Activated CD4-positive, alpha-beta T cell treated with anti-CD3 and anti-CD28 coated beads, Interleukin-10, Interleukin-2, amounts not matched to agents 100 ng/mL and 50 ng/mL, durations not matched to agents 16 hours and 8 hours (primary cell): ENCODE data around the gene RFPL2.
"Not testable (repeated sequence)": the region's sequence is repeated elsewhere in the genome, so short reads cannot be mapped to it uniquely, and the experiment has no call there.

Source experiments
- DNase-seq: peaks from one replicate; pipeline ENCODE4 v3.0.0-alpha.2; 2020

Gene RFPL2

DNA sequence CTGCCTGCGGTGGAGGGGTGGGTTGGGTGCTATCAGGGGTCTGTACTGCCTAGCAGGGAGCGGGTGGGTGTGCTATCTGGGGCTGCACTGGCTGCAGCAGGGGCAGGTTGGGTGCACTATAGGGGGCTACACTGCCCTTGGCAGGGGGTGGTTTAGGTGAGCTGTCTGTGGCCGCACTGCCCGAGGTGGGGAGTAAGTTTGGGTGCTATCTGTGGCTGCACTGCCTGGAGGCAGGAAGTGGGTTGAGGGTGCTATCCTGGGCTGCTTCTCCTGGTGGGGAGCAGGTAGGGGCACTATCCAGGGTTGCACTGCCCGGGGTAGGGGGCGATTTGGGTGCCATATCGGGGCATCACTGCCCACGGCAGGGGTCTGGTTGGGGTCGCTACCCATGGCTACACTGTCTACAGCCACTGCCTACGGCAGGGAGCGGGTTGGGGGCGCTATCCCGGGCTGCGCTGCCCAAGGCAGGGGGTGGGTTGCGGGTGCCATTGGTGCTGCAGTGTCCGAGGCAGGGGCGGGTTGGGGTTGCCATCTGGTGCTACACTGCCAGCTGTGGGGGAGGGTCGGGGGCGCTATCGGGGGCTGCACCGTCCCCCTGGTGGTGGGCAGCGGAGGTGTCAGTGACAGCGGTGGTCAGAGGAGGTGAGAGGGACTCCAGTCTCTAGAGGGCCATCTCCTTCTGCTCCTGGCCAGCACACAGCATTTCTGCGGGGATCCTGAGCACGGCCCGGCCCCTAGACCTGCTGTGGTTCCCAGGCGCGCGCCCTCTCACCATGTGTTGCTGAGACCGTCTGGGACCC, 1.3 kb upstream of the RFPL2 start:
- DNase-seq, result no peak

GRCh38 chr22:32204040-32204855, 625 bp downstream of the RFPL2 start:
- peak; percentile 10 for DNase-seq

DNA sequence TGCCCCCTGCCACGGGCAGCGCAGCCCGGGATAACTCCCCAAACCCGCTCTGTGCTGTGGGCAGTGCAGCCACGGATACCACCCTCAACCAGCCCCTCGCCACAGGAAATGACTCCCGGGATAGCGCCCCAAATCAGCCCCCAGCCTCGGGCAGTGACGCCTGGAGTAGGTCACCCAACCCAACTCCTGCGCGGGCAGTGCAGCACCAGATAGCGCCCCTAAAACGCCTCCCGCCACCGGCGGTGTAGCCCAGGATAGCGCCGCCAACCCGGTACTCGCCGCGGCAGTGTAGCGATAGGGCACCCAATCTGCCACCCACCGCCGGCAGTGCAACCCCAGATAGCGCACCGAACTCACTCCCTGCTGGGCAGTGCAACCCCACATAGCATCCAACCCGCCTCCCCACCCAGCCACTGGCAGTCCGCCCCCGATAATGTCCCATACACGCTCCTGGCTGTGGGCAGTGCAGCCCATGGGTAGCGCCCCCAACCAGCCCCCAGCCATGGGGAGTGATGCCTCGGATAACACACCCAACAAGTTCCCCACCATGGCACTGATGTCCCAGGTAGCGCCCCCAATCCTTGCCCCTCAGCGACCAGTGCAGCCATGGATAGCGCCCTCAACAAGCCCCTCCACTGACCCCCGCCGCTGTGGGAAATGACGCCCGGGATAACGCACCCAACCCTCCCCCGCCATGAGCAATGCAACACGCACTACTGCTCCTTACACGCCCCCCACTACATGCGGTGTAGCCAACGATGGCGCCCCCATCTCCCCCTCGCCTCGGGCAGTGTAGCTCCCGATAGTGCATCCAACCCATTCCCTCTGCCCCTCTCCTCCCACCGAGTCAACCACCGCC, 1.5 kb downstream of the RFPL2 start:
- DNase-seq, result no peak

DNA sequence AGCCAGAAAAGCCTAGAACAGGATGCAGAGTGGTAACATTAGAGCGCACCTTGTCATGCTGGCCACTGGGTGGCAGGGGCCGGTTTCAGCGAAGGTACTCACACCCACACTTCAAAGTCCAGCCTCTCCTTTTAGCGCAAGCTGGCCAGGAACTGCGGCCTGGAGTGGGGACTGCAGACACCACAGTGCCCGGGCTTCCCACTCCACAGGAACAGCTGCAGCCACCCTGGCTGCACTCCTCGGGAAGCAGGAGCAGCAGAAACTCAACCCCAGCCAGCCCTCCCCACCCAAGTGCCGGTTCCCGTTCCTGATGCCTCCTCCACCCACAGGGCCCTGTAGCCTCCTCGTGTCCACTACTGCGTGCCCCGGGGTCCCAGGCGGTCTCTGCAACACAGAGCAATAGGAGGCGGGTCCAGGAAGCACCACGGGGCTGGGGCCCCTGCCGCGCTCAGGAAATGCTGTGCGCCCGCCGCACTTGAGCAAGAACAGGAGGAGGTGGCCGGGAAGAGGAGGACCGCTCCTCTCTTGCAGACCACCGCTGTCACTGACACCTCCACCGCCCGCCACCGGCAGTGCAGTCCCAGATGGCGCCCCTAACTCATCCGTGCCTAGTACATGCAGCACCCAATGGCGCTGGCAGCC, 2.2 kb downstream of the RFPL2 start:
- peak; percentile 48 for DNase-seq

DNA sequence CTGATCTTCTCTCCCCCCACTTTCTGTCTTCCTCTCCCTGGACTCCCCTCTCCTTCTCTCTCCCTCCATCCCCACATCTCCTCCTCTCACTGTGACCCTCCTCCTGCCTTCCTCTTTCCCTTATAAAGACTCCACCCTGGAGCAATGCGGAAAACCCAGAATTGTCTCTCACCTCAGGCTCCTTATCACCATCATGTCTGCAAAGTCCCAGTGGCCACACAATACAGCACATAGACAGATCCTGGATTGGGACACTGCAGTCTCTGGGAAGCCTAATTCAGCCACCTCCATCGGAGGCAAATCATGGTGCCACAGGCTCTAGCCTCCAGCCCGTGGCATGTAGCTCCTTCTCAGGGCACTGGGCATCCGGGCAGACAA, 2.7 kb downstream of the RFPL2 start:
- no peak for DNase-seq

DNA sequence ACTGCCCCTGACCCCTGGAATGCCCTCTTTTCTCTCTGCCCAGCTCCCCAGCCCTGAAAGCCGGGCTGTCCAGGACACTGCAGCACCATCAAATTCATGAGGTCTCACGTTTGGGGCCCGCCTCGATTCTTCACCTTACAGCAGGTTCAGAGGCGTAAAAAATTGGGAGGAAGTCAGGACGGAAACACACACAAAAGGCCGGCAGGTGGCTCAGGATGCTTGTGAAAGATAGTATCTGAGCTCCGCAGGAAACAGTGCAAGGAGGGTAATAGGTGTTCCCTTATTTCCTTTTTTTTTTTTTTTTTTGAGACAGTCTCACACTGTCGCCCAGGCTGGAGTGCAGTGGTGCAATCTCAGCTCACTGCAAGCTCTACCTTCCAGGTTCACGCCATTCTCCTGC, 4.1 kb downstream of the RFPL2 start:
- DNase-seq, result no peak

- DNase-seq, result no peak
These were observed 4.9 kb downstream of the RFPL2 start for GRCh38 chr22:32199961-32200360.

DNA sequence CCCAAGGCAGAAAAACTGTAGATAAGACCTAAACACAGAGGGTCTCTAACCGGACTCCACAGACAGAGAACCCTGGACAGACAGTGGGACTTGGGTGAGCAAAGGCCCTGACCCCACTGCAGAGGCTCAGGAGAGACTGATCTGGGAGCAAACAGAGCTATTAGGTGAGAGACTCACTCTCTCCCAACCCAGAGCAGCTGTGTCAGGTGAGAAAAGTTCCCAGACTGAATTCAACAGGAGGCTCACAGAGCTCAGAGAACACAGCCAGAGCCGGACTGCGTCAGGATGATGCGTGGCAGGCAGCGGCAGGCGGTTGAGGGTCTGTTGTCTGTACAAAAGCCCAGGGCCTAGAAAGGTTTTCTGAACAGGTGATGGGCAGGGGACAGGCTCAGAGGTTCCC, 5.5 kb downstream of the RFPL2 start:
- no peak for DNase-seq

GRCh38 chr22:32197553-32198226, 7.2 kb downstream of the RFPL2 start:
- not testable (repeated sequence) for DNase-seq

DNA sequence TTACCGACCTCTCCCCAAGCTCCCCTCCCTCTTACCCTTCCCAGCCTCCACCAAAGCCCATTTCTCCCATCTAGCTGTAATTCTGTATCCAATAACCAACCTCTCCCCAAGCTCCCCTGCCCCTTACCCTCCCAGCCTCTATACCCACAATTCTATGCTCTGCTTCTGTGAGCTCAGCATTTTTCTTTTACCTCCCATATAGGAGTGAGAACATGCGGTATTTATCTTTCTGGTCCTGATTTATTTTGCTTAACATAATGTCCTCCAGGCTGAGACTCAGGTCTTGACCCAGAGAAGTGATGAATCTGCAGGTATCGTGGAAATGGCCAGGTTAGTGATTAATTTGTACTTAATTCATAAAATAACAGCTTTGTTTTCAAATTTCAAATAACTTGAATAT, 9.0 kb downstream of the RFPL2 start:
- not testable (repeated sequence) for DNase-seq

- DNase-seq, result not testable (repeated sequence)
These were observed 11.5 kb downstream of the RFPL2 start for GRCh38 chr22:32193346-32193745.

DNA sequence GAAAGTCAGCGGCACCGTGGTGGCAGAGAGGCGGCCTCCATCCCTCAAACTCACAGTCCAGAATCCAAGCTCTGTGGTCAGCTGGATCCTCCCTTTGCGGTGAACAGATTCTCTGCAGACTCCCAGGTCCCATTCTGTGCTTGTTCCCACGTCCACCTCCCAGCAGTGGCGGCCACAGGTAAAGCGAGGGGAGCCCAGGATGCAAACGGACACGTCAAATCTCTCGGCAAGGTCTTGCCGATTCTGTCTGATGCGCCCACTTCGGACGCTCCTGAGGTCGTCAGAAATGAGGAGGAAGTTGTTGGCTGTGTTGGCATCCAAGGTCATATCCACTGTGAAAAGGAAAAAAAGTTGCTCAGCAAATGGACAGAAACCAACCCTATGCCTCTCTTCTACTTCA, 13.9 kb downstream of the RFPL2 start:
- not testable (repeated sequence) for DNase-seq

DNA sequence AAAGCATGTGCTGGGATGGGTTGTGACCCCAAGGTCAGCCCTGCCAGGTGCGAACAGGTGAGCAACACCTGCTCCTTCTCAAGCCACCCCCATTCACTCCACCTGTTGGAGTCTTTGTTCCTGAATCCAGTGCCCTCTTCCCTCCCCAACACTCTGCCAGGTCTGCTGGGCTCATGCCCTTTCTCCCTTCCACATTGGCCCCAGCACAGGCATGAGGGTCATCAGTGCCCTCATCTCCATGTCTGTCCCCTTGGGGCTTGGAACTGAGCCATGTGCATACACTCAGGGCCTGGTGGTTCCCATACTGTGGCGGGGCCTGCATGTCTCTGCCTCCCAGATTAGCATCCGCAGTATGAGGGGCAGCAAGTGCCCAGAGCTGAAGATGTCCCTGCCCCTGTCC, 19.1 kb downstream of the RFPL2 start:
- no peak for DNase-seq

DNA sequence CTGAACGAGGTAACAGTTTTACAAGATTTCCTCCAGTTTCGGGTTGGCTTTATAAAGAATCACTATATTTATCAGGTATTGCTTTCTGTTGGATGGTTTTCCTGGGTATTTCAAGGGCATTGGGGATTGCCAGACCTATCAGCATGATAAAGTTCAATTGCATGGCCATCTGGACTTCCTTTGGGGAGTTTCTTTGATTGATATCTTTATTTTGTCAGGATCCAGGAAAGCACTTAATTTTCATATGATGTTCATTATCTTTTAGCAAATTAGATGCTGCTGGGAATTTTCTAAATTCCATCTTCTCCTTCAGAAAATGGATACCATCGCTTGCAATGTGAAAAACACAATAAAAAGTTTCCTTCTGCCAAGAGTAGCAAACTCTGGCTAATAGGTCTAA, 21.2 kb downstream of the RFPL2 start:
- no peak for DNase-seq

GRCh38 chr22:32181043-32181442, 23.8 kb downstream of the RFPL2 start:
- no peak for DNase-seq

- no peak for DNase-seq
These were observed 27.6 kb downstream of the RFPL2 start for GRCh38 chr22:32177221-32177765.

DNA sequence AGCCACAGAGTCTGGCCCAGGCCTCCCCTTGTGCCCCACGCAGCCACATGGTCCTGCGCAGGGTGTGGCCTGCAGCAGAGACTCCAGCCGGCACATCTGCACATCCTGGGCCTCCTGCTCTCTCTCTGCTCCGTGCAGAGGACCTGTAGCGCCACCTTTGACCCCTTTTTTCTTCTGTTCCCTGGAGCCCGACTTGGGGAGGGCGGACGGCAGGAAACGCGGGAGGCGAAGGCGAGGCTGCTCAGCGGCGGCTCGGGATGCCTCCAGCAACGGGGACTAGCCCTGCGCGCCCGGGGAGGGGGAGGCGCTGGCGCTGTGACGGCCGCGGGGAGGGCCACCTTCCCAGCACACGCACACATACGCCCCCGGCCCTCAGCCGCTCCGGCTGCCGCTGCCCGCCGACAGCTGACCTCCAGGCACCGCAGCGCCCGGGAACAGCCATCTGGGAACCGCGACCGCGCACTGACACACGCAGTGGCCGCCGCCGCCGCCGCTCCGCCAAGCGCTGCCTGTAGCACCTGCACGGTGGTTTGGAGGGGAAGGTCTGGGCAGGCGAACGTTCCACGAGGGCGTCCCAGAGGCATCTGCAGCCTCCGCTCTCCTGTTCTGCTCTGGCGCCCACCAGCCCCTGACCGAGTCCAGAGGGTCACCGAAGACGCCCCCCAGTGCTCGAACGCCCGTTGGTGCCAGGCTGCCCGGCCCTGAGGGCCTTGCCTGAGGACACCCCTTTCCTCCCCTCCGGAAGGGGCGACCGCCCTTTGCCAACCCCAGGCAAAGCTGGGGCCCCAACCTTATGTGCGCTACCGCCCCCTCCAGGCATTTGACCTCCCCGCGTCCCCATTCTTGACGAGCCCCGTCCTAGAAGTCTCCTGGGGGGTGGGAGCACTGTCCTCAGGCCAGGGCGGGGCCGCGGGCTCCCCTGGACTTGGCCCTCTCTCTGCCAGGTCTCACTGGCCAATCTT, 28.9 kb downstream of the RFPL2 start:
- no peak for DNase-seq

DNA sequence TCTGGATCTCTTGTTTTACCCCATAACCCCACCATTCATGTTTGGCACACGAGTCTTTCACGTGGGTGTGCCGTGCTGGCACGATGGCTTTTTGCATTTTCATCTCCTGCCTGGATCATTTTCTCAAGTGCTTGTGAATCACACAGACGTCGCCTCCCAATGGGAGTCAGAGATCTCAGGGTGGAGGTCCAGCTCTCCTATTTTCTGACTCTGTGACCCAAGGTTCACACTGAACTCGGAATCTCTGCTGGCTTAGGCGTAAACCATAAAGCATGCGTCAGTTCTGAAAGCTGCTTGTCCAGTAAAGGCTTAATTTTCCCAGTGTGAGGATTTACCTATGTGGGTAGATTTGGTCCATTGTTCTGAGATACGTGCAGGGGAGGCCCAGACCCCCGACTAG, 29.8 kb downstream of the RFPL2 start:
- DNase-seq, result no peak

GRCh38 chr22:32165681-32166080, 39.2 kb downstream of the RFPL2 start:
- no peak for DNase-seq

DNA sequence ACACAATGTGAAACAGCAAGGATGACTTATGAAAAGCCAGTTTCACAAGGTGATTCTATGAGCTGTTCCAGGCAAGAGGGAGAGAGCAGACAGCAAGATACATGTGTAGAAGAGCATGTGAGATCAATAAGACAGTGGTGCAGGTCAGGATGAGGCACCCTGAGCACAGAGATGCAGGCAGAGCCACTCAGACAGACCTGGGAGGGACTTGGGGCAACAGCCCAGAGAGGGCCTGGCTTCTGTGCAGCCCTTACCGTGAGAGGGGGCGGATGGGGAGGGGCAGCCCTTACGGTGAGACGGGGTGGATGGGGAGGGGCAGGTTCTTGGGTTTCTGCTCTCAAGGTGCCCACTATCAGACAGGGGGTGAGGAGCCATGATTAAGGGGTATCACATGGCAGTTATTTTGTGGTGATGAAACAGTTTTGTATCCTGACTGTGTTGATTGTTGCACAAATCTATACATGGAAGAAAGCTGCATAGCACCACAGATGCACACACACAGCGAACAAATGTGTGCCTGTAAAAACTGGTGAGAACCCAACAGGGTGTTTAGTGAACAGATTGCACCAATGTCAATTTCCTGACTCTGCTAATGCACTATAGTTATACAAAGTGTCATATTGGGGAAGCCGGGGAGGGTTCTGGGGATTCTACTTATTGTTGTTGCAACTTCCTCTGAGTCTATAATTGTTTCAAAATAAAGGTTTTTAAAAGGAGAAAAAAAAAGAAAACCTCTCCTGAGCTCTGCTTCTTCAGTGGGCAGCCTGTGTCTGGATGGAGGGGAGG, 40.6 kb downstream of the RFPL2 start:
- no peak for DNase-seq
